Measurements from ENCODE around the gene PWP2. TPM values are rescaled to one million over a fixed set of nuclear protein-coding genes. Genes with fewer than 3 reads are reported as not detected.
A peak's percentile ranks its signal among the peaks of the same experiment; 100 is the strongest.
"Not testable (repeated sequence)": the region's sequence is repeated elsewhere in the genome, so short reads cannot be mapped to it uniquely, and the experiment has no call there.

The PWP2 gene
- total and polyA plus RNA-seq, 2 of the 4 experiments (the other 2 are of a cell fraction) = 2.4 to 7.0 TPM

DNA sequence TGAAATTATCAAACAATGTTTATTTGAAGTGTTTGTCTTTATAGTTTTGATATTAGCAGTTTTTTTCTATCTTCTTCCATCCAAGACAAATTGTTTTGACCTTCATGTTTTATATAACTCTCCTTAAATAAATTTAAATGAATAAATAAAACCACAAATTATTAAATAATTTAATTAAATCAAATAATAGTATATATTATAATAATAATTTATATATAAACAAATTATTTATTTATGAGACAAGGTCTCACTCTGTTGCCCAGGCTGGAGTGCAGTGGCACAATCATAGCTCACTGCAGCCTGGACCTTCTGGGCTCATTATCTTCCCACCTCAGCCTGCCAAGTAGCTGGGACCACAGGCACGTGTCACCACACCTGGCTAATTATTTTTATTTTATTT lies 12.4 kb upstream of the PWP2 start:
- H3K9me3 ChIP-seq (ENCODE audit: control insufficient read depth, insufficient read depth, low read length) = no peaks in the 10 kb centered on the region
- no CpG with 5 or more reads among the region's 1 CpG for WGBS, 2 experiments (ENCODE audit: extremely low coverage in 2 of 2, insufficient read length in 1 of 2)
- H4K8ac ChIP-seq (ENCODE audit: low read depth in 2 of 2, low read length in 2 of 2) = no peak overlapping the region
- H2AK5ac ChIP-seq (ENCODE audit: low read depth, low read length) = 0 out of 2 replicates have a peak overlapping the region, but pooled peaks have one; percentile 39
- no peaks in the 10 kb centered on the region for H3K4me1 ChIP-seq (ENCODE audit: control insufficient read depth, insufficient read depth, low read length)
- DNase-seq (no peak), ATAC-seq (ENCODE audit: low read depth) (no peak)
- H3K14ac ChIP-seq (replicated peaks; ENCODE audit: low read depth, low read length) = no peak overlapping the region
- no peak overlapping the region for H2BK20ac ChIP-seq (ENCODE audit: low read depth, low read length)
- ChIA-PET POLR2A (ENCODE audit: unreplicated experiment) (no interaction called here), CTCF (no interaction called here)
- H4K91ac ChIP-seq (ENCODE audit: insufficient read depth, low read depth, low read length) = no peak overlapping the region
- no peak overlapping the region for H3K4ac ChIP-seq (ENCODE audit: low read depth, low read length)
- H3K27me3 ChIP-seq (ENCODE audit: control insufficient read depth, insufficient read depth, low read length) = no peaks in the 10 kb centered on the region
- intact Hi-C loops (cut with micrococcal nuclease) = no loop called here
- H3K56ac ChIP-seq (ENCODE audit: extremely low read depth, insufficient read depth, low read length) = no peak overlapping the region
- peaks cover 23% of the 10 kb centered on the region for H3K36me3 ChIP-seq (ENCODE audit: control insufficient read depth, insufficient read depth, low read length)
- dilution Hi-C loops (cut with HindIII; ENCODE audit: low sequenced_read_pairs, unreplicated experiment) = no loop called here
- H3K27ac ChIP-seq (ENCODE audit: insufficient read depth, low read length) = no peak overlapping the region
- no peaks in the 10 kb centered on the region; the same call in 1 of the 2 replicates for H3K9me1 ChIP-seq (ENCODE audit: insufficient read depth, low read length)
- H2AFZ ChIP-seq (replicated peaks; ENCODE audit: low read length, poor library complexity) = no peak overlapping the region
- TF ChIP-seq, protein P1, sequence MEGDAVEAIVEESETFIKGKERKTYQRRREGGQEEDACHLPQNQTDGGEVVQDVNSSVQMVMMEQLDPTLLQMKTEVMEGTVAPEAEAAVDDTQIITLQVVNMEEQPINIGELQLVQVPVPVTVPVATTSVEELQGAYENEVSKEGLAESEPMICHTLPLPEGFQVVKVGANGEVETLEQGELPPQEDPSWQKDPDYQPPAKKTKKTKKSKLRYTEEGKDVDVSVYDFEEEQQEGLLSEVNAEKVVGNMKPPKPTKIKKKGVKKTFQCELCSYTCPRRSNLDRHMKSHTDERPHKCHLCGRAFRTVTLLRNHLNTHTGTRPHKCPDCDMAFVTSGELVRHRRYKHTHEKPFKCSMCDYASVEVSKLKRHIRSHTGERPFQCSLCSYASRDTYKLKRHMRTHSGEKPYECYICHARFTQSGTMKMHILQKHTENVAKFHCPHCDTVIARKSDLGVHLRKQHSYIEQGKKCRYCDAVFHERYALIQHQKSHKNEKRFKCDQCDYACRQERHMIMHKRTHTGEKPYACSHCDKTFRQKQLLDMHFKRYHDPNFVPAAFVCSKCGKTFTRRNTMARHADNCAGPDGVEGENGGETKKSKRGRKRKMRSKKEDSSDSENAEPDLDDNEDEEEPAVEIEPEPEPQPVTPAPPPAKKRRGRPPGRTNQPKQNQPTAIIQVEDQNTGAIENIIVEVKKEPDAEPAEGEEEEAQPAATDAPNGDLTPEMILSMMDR (conservative IDR thresholded peaks at IDR 0.05; ENCODE audit: low read depth, low read length) = no peak
- TF ChIP-seq MXI1 (IDR thresholded peaks at IDR 0.05; ENCODE audit: borderline replicate concordance, low read depth, low read length) = no peak
- TF ChIP-seq POLR2A (IDR thresholded peaks at IDR 0.05; ENCODE audit: low read depth, low read length) = no peak
- no peak for TF ChIP-seq FOS (IDR thresholded peaks at IDR 0.05; ENCODE audit: low read depth, low read length)
- TF ChIP-seq NFE2L2 (IDR thresholded peaks at IDR 0.05; ENCODE audit: low read depth, low read length) = no peak
- H3K18ac ChIP-seq (ENCODE audit: low read depth, low read length) = no peak overlapping the region
- H2AK9ac ChIP-seq (replicated peaks; ENCODE audit: low read depth, low read length, poor library complexity) = no peak overlapping the region
- no peak overlapping the region for H2BK5ac ChIP-seq (ENCODE audit: low read depth, low read length, poor library complexity, severe bottlenecking)
- peaks cover 4% of the 10 kb centered on the region; the same call in 1 of the 2 replicates for H4K20me1 ChIP-seq (ENCODE audit: insufficient read depth, low read length)
- H3K4me3 ChIP-seq (ENCODE audit: insufficient read depth, low read depth, low read length) = no peak overlapping the region
- BruUV-seq (replicated peaks) = no TSS peak
- H3K23ac ChIP-seq (ENCODE audit: low read depth, low read length) = no peak overlapping the region
- H3K79me1 ChIP-seq (ENCODE audit: low read depth in 1 of 2, low read length in 2 of 2) = peaks cover 5 to 12% of the 10 kb centered on the region in 2 experiments; a peak in 2 of 4 replicates
- H2BK15ac ChIP-seq (ENCODE audit: low read depth, low read length) = no peak overlapping the region
- H4K5ac ChIP-seq (ENCODE audit: low read depth, low read length) = no peak overlapping the region
- no peak overlapping the region for H2BK120ac ChIP-seq (ENCODE audit: low read depth, low read length)
- no peak overlapping the region for H3K4me2 ChIP-seq (ENCODE audit: low read depth, low read length)
- no peak overlapping the region for H3K9ac ChIP-seq (ENCODE audit: low read depth, low read length)
- in situ Hi-C loops (cut with MboI; ENCODE audit: low sequenced_read_pairs) = no loop called here

DNA sequence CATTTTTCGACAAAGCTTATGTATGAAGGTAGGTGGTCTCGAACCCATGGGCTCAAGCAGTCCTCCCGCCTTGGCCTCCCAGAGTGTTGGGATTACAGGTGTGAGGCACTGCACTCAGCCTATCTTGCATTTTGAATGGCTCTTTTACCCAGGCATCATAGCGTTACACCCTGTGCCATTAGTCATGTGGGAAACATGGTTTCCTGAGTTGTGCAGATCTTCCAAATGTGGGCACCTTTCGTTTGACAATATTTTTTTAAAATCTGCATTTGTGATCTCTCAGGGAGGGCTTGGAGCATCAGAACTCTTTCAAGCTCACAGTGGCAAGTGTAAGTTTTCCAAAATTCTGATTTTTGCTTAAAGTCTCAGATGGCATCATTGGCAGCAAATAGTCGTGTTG lies 8.7 kb upstream of the PWP2 start:
- not testable (repeated sequence) for BruUV-seq (replicated peaks)

More for the DNA sequence above, 8.7 kb upstream of the PWP2 start:
- H2AK9ac ChIP-seq (replicated peaks; ENCODE audit: low read depth, low read length, poor library complexity); H4K8ac ChIP-seq (ENCODE audit: low read depth in 2 of 2, low read length in 2 of 2); H3K9me3 ChIP-seq (ENCODE audit: control insufficient read depth, insufficient read depth, low read length); H2AFZ ChIP-seq (replicated peaks; ENCODE audit: low read length, poor library complexity); H3K23ac ChIP-seq (ENCODE audit: low read depth, low read length); H4K20me1 ChIP-seq (ENCODE audit: insufficient read depth, low read length); H2AK5ac ChIP-seq (ENCODE audit: low read depth, low read length); H2BK120ac ChIP-seq (ENCODE audit: low read depth, low read length); H3K4me2 ChIP-seq (ENCODE audit: low read depth, low read length); H3K79me1 ChIP-seq (ENCODE audit: low read depth in 1 of 2, low read length in 2 of 2); H3K4me3 ChIP-seq (ENCODE audit: insufficient read depth, low read depth, low read length); intact Hi-C loops (cut with micrococcal nuclease); H3K4ac ChIP-seq (ENCODE audit: low read depth, low read length); H3K27me3 ChIP-seq (ENCODE audit: control insufficient read depth, insufficient read depth, low read length); H3K27ac ChIP-seq (ENCODE audit: insufficient read depth, low read length); H4K91ac ChIP-seq (ENCODE audit: insufficient read depth, low read depth, low read length); CTCF ChIA-PET; H3K56ac ChIP-seq (ENCODE audit: extremely low read depth, insufficient read depth, low read length); H3K36me3 ChIP-seq (ENCODE audit: control insufficient read depth, insufficient read depth, low read length); H2BK15ac ChIP-seq (ENCODE audit: low read depth, low read length); POLR2A ChIA-PET (ENCODE audit: unreplicated experiment); ATAC-seq (ENCODE audit: low read depth); in situ Hi-C loops (cut with MboI; ENCODE audit: low sequenced_read_pairs); dilution Hi-C loops (cut with HindIII; ENCODE audit: low sequenced_read_pairs, unreplicated experiment); H4K5ac ChIP-seq (ENCODE audit: low read depth, low read length); H2BK5ac ChIP-seq (ENCODE audit: low read depth, low read length, poor library complexity, severe bottlenecking); H2BK20ac ChIP-seq (ENCODE audit: low read depth, low read length); H3K9ac ChIP-seq (ENCODE audit: low read depth, low read length); DNase-seq; H3K14ac ChIP-seq (replicated peaks; ENCODE audit: low read depth, low read length); H3K18ac ChIP-seq (ENCODE audit: low read depth, low read length); H3K9me1 ChIP-seq (ENCODE audit: insufficient read depth, low read length); H3K4me1 ChIP-seq (ENCODE audit: control insufficient read depth, insufficient read depth, low read length): not testable (repeated sequence)
- no CpG with 5 or more reads among the region's 6 CpGs for WGBS, 2 experiments (ENCODE audit: extremely low coverage in 2 of 2, insufficient read length in 1 of 2)

Data from IMR-90 (cell line).